K562 (cell line): ENCODE data around the gene WDR3.

Experiments
- MAZ ChIP-seq, 2 experiments: fragments of 450-650 bp in 1 of 2; sonication (generic) in 1 of 2; formaldehyde crosslinking; IDR thresholded peaks in 1 of 2; conservative IDR thresholded peaks in 1 of 2; 2 replicates each; pipeline versions ENCODE4 v1.4.0 to v1.5.0; 2020; ENCODE audit warnings: mild to moderate bottlenecking in 1 of 2, missing genetic modification reagents in 1 of 2
- NCOA2 ChIP-seq, 2 experiments: fragments of 450-650 bp; IDR thresholded peaks; 2 replicates each; pipeline ENCODE4 v1.6.1; 2018; ENCODE audit warnings: mild to moderate bottlenecking in 2 of 2, moderate library complexity in 1 of 2; ENCODE audit not compliant: partially characterized antibody in 2 of 2
- ZFP36 ChIP-seq: fragments of 150-350 bp; IDR thresholded peaks from 2 replicates; pipeline ENCODE4 v1.6.1; 2018; ENCODE audit warnings: low read length, low read depth; ENCODE audit not compliant: partially characterized antibody
- TF ChIP-seq, protein P1 (sequence below): sonication (generic); formaldehyde crosslinking; IDR thresholded peaks from 2 replicates; pipeline ENCODE4 v1.9.0; 2022; ENCODE audit warnings: mild to moderate bottlenecking, missing genetic modification reagents
- TF ChIP-seq, protein P2 (sequence below), 3 experiments: IDR thresholded peaks in 2 of 3; conservative IDR thresholded peaks in 1 of 3; 2 replicates each; pipeline ENCODE4 v1.5.1; 2011 to 2012; ENCODE audit warnings: low read length in 3 of 3, mild to moderate bottlenecking in 3 of 3, control low read depth in 2 of 3, improper control_type of control experiment in 1 of 3, inconsistent platforms in 1 of 3, low read depth in 1 of 3, mixed read lengths in 1 of 3, moderate library complexity in 1 of 3; ENCODE audit not compliant: insufficient read depth in 2 of 3

DNA sequence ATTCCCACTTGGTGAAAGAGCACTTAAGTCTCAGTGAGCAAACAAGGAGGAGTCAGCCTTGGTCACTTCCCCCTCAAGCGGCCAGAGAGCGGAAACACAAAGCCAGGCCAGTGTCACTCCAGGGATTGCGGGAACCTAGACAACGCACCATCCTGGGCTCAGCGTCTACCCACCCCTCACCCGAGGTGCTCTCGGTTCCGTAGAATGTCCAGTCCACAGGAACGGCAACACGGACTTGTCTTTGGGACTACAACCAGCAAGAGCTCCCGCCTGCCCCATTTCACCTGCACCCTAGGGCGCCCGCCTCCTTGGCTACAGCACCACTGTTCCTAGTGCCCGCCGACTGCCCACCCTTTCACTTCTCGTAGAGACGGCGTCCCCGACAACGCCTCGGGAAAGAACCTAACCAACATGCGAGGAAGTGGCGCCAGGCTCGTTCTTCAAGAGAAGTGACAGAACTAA is 627 bp upstream of the WDR3 start:
- TF ChIP-seq ZFP36 (no peak), MAZ (CRISPR knock-in tag; conservative IDR thresholded peaks at IDR 0.05 in 1 of 2, IDR thresholded peaks at IDR 0.05 in 1 of 2) (no peak; a peak in 2 of 4 replicates), NCOA2 (IDR thresholded peaks at IDR 0.05; ENCODE audit: partially characterized antibody in 2 of 2) (no peak)
- TF ChIP-seq, protein P1, sequence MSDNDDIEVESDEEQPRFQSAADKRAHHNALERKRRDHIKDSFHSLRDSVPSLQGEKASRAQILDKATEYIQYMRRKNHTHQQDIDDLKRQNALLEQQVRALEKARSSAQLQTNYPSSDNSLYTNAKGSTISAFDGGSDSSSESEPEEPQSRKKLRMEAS (CRISPR knock-in tag) = no peak
- TF ChIP-seq, protein P2, sequence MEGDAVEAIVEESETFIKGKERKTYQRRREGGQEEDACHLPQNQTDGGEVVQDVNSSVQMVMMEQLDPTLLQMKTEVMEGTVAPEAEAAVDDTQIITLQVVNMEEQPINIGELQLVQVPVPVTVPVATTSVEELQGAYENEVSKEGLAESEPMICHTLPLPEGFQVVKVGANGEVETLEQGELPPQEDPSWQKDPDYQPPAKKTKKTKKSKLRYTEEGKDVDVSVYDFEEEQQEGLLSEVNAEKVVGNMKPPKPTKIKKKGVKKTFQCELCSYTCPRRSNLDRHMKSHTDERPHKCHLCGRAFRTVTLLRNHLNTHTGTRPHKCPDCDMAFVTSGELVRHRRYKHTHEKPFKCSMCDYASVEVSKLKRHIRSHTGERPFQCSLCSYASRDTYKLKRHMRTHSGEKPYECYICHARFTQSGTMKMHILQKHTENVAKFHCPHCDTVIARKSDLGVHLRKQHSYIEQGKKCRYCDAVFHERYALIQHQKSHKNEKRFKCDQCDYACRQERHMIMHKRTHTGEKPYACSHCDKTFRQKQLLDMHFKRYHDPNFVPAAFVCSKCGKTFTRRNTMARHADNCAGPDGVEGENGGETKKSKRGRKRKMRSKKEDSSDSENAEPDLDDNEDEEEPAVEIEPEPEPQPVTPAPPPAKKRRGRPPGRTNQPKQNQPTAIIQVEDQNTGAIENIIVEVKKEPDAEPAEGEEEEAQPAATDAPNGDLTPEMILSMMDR (IDR thresholded peaks at IDR 0.05 in 2 of 3, conservative IDR thresholded peaks at IDR 0.05 in 1 of 3; ENCODE audit: insufficient read depth in 2 of 3, low read depth in 1 of 3, low read length in 3 of 3) = peak; percentile 54 to 61 (median 60)
